ENCODE measurements around the gene NCS1. TPM values are rescaled to one million over a fixed set of nuclear protein-coding genes. Genes with fewer than 3 reads are reported as not detected.
A peak's percentile ranks its signal among the peaks of the same experiment; 100 is the strongest.

Gene NCS1
- total RNA-seq, 2 donors from 2014 or later: 18.7 to 28.1 TPM

DNA sequence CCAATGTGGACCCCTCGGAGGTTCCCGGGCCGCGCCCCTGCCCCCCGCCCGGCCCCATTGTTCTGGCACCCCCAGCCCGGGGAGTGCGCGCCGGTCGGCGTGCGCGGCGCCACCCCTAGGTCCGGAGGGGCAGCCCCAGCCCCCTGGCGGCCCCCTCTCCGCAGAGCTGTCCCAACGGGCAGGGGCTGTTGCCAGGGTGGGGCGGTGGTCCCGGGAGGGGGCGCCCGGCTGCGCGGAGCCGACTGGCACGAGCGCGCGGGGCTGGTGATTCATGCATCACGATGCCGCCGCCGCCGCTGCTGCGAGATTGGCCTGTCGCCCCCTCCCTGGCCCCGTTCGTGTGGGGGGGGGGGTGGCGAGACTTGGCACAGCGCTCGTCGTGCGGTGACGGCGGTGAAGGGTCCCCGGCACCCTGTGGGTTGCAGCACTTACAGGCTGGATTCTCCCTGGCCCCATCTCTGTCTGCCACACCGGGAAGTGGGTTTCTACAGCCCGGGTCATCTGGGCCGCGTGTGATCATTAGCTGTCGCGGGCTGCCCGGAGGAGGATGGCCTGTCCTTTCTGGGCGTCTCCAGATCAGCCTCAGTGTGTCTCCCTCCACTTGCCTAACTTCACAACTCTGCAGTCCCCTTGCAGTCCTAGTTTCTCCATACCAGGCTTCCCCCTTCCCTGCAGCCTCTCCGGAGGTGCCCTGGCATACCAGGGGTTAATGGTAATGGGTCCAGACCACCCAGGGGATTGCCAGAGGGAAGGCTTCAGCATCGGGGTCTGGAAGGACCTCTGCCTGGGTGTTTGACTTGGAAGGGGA, 858 bp downstream of the NCS1 start:
- Mint-ChIP-seq H3K36me3 (ENCODE audit: insufficient read depth in 2 of 2) (no peaks in the 10 kb centered on the region), H3K9me3 (no peaks in the 10 kb centered on the region), H3K4me3 (peak overlapping the region; percentile 83 to 86), H3K27ac (no peak overlapping the region), H3K4me1 (ENCODE audit: low read depth) (peaks cover 11% of the 10 kb centered on the region), H3K27me3 (ENCODE audit: low read depth) (peaks cover 27% of the 10 kb centered on the region)
- DNase-seq: peak; percentile 50 to 60
- ATAC-seq (replicated peaks in 1 of 2): peak; percentile 48 to 56

DNA sequence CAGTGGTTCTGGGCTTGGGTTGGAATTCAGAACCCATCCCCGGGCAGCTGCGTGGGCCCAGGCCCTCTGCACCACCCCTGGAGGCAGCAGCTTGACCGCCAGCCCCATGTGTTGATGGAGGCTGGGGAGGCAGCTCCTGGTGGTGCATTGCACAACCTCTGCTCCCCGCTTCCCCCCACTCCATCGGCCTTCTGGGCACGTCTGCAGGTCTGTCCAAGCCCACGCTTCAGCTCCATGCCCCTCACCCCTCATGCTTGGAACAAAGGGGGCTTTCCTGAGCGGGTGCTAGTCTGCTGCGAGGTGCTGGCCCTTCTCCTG, 1.4 kb downstream of the NCS1 start:
- Mint-ChIP-seq H3K9me3 (no peaks in the 10 kb centered on the region), H3K4me3 (peak overlapping the region; percentile 83 to 86), H3K36me3 (ENCODE audit: insufficient read depth in 2 of 2) (no peaks in the 10 kb centered on the region), H3K4me1 (ENCODE audit: low read depth) (peaks cover 13% of the 10 kb centered on the region), H3K27ac (no peak overlapping the region), H3K27me3 (ENCODE audit: low read depth) (peaks cover 22% of the 10 kb centered on the region)
- no peak for DNase-seq
- no peak for ATAC-seq (replicated peaks in 1 of 2)

DNA sequence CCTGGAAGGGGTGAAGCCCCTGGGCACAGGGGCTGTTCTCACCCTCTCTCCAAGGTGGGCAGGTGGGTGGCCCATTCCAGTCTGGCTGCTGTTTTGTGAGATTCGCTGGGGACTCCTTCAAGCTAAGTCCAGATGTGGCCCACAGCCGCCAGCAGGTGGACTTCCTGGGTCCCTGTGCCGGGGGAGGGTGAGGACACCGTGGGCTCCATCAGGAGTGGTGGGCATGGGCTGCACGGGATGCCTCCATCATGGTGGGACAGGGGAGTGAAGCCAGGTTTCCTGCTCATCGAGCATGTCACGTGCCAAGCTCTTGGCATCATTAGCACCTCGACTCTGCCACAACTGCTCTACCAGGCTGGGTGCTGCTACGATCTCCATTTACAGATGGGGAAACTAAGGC, 1.8 kb downstream of the NCS1 start:
- no peak for ATAC-seq (replicated peaks in 1 of 2)
- no peak for DNase-seq
- Mint-ChIP-seq H3K9me3 (no peaks in the 10 kb centered on the region), H3K27me3 (ENCODE audit: low read depth) (peaks cover 20% of the 10 kb centered on the region), H3K27ac (no peak overlapping the region), H3K4me3 (peak overlapping the region; percentile 83 to 86), H3K36me3 (ENCODE audit: insufficient read depth in 2 of 2) (no peaks in the 10 kb centered on the region), H3K4me1 (ENCODE audit: low read depth) (peaks cover 15% of the 10 kb centered on the region)

DNA sequence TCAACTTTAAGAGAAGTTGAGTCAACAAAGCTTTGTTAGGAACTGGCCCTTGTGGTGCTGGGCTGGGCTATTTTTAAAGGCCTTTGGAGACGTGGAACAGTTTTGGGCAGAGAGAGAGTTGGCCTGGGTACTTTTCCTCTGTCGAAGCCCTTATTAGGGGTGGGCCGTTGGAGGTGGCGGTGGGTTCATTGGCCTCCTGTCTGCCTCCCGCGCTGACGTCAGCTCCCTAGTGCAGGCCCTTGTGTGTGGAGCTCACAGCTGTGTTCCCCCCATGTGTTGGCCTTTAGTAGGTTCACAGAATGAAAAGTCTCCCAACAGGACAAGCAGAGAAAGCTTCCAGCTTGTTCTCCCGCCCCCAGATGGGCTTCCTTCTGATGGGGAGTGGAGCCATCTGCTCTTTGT, 2.7 kb downstream of the NCS1 start:
- Mint-ChIP-seq H3K4me1 (ENCODE audit: low read depth) (peaks cover 20% of the 10 kb centered on the region), H3K27ac (no peak overlapping the region), H3K27me3 (ENCODE audit: low read depth) (peaks cover 11% of the 10 kb centered on the region), H3K9me3 (no peaks in the 10 kb centered on the region), H3K4me3 (peak overlapping the region in 1 of 2 donors; percentile 15), H3K36me3 (ENCODE audit: insufficient read depth in 2 of 2) (no peaks in the 10 kb centered on the region)
- ATAC-seq (replicated peaks in 1 of 2): no peak
- no peak for DNase-seq

DNA sequence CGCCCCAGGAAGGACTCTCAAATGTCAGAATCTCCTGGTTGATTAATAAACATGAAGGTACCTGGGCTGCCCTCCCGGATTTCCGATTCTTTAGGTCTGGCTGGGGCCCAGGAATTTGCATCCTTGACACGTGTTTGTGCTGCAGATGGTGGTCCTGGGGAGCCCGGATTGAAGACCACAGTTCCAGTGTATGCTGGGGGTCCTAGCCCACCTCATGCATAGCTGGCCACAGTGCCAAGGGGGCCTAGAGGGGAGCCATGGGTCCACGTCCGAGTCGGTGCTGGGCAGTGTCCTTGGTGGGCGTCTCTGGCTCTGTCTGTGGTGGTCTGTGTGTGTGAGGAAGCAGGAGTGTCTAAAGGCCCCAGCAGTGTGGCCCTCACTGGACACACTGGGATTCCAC, 3.2 kb downstream of the NCS1 start:
- Mint-ChIP-seq H3K27ac (no peak overlapping the region), H3K36me3 (ENCODE audit: insufficient read depth in 2 of 2) (no peaks in the 10 kb centered on the region), H3K27me3 (ENCODE audit: low read depth) (peaks cover 10% of the 10 kb centered on the region), H3K9me3 (no peaks in the 10 kb centered on the region), H3K4me1 (ENCODE audit: low read depth) (peaks cover 20% of the 10 kb centered on the region), H3K4me3 (no peak overlapping the region)
- DNase-seq: no peak
- ATAC-seq (replicated peaks in 1 of 2): no peak

DNA sequence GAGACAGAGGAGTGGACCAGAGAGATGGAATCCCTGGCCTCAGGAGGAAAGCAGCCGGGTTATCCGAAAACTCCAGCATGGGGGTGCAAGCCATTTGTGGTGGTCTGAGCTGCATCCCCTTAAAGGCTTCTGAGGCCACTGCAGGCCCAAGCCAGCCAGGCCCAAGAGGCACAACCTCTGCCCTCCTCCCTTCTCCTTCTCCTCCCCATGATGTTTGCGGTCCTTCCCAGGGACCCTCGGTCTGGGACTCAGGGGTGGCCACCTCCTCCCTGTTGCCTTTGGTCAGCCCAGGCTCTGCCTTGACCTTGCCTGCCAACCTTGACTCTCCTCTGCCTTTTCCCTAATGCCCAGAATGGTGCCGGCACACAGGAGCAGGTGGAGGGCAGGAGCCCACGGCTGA, 4.6 kb downstream of the NCS1 start:
- DNase-seq: no peak
- H3K9me3 Mint-ChIP-seq: no peaks in the 10 kb centered on the region
- no peaks in the 10 kb centered on the region for H3K36me3 Mint-ChIP-seq (ENCODE audit: insufficient read depth in 2 of 2)
- no peaks in the 10 kb centered on the region for H3K27me3 Mint-ChIP-seq (ENCODE audit: low read depth)
- ATAC-seq (replicated peaks in 1 of 2): no peak
- H3K27ac Mint-ChIP-seq: no peak overlapping the region
- H3K4me1 Mint-ChIP-seq (ENCODE audit: low read depth): peaks cover 20% of the 10 kb centered on the region
- no peak overlapping the region for H3K4me3 Mint-ChIP-seq

DNA sequence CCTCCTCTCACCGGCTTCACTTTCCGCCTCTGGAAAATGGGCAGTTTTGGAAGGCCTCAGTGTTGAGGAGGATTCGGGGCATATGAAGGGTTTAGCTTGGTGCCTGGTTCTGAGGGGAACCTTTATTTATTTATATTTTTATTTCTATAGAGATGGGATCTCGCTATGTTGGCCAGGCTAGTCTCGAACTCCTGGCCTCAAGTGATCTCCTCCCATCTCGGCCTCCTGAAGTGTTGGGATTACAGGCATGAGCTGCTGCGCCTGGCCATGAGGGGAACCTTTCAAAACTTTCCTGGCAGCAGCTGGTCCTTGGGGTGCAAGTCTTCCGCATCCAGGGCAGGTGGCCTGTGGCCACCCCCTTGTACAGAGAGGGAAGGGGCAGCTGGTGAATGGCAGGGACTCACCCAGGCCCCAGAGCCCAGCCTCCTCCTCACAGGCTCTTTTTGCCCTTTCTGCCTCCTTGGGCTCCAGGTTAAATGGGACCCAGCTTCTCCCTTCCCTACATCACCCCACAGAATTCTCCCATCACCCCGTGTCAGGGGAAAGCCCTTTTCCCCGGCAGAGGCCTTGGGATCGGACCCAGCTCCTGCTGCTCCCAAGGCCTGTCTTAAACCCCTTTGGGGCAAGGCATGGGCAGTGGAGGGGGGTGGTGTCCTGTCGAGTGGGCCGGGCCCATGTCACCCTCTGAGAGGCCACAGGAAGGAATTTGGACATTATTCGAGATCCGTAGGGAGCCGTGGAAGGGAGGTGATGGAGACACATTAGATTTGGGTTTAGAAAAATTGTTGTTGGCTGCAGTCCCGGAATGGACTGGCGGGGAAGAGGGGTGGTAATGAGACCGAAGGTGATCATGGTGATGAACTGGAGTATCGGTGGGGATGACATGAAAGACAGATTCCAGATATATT, 5.9 kb downstream of the NCS1 start:
- Mint-ChIP-seq H3K27me3 (ENCODE audit: low read depth) (no peaks in the 10 kb centered on the region), H3K27ac (no peak overlapping the region), H3K36me3 (ENCODE audit: insufficient read depth in 2 of 2) (no peaks in the 10 kb centered on the region), H3K4me3 (no peak overlapping the region), H3K9me3 (no peaks in the 10 kb centered on the region), H3K4me1 (ENCODE audit: low read depth) (peaks cover 20% of the 10 kb centered on the region)
- DNase-seq (no peak), ATAC-seq (replicated peaks in 1 of 2) (no peak)

DNA sequence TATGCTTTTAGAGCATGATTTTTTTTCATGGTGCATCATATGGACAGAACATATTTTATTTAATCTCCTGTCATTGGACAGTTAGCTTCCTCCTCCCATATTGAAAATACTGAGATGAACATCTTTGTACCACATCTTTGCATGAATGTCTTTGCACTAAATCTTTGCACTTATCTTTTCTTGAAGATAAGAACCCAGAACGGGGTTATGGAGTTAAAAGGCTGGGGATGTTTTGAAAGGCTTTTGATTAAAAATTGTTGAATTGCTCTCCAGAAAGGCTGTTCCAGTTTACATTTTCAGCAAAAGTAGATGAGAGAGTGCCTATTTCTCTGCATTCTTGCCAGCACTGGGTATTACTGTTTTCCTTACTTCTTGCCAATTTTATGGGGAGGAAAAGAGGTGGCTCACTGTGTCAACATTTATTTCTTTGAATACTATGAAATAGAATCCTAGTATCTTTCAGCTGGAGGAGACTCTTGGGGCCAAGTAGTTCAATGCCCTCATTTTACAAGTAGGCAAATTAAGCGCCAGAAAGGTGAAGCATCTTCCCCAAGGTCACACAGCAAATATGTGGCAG, 7.2 kb downstream of the NCS1 start:
- Mint-ChIP-seq H3K4me3 (no peak overlapping the region), H3K27me3 (ENCODE audit: low read depth) (no peaks in the 10 kb centered on the region), H3K4me1 (ENCODE audit: low read depth) (peaks cover 18% of the 10 kb centered on the region), H3K27ac (no peak overlapping the region), H3K36me3 (ENCODE audit: insufficient read depth in 2 of 2) (no peaks in the 10 kb centered on the region), H3K9me3 (no peaks in the 10 kb centered on the region)
- ATAC-seq (replicated peaks in 1 of 2): no peak
- DNase-seq: no peak

DNA sequence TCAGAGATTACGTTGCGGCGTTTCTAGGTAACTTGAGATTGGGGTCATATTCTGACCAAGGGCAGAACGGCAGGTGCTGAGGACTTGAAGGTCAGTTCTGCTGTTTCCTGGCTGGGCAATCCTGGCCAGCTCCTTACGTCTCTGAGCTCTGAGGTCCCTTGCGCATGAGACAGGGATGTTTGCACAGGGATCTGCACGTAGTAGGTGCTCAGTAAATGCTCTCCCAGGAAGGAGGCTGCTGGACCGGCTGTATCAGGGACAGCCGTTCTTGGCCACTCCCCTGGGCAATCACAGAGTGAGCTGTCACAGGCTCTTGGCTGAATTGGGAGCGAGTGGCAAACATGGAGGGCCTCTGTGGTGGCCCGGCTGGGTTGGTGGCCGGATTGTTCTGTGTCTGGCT, 8.3 kb downstream of the NCS1 start:
- H3K9me3 Mint-ChIP-seq: no peaks in the 10 kb centered on the region
- H3K4me1 Mint-ChIP-seq (ENCODE audit: low read depth): peaks cover 17% of the 10 kb centered on the region
- H3K36me3 Mint-ChIP-seq (ENCODE audit: insufficient read depth in 2 of 2): no peaks in the 10 kb centered on the region
- DNase-seq (no peak), ATAC-seq (replicated peaks in 1 of 2) (no peak)
- H3K27me3 Mint-ChIP-seq (ENCODE audit: low read depth): no peaks in the 10 kb centered on the region
- H3K27ac Mint-ChIP-seq: no peak overlapping the region
- H3K4me3 Mint-ChIP-seq: no peak overlapping the region

DNA sequence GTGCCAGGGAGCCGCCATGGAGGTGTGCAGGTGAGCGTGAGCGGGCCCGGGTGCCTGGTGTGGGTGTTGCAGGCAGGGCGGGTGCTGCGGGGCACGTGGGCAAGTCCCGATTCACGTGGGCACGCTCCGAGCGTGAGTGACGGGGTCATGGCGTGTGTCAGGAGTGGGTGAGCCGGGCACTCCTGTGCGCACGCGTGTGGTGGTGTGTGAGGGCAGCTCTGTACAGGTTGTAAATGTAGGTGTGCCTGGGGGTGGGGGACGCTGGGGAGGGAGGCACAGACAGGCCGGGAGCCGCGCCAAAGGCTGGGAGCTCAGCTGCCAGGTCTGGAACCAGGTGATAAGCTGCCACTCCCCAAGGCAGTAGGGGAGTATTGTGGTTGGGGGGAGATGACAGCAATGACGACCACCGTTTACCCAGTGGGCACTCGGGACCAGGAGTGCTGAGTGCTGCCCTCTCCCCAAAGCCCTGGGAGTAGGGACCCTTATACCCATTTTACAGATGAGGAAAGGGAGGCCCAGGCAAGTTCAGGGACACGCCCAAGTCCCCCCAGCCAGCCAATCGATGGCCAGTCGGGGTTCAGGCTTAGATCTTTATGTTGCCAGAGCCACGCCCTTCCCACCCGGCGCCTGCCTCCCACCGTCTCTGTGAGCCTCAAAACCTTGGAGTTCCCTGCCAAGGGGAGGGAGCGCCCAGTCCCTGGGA, 9.6 kb downstream of the NCS1 start:
- H3K9me3 Mint-ChIP-seq: no peaks in the 10 kb centered on the region
- no peak overlapping the region for H3K4me3 Mint-ChIP-seq
- DNase-seq (no peak), ATAC-seq (replicated peaks in 1 of 2) (no peak)
- H3K27ac Mint-ChIP-seq: no peak overlapping the region
- H3K4me1 Mint-ChIP-seq (ENCODE audit: low read depth): peaks cover 17% of the 10 kb centered on the region
- H3K27me3 Mint-ChIP-seq (ENCODE audit: low read depth): no peaks in the 10 kb centered on the region
- no peaks in the 10 kb centered on the region for H3K36me3 Mint-ChIP-seq (ENCODE audit: insufficient read depth in 2 of 2)

DNA sequence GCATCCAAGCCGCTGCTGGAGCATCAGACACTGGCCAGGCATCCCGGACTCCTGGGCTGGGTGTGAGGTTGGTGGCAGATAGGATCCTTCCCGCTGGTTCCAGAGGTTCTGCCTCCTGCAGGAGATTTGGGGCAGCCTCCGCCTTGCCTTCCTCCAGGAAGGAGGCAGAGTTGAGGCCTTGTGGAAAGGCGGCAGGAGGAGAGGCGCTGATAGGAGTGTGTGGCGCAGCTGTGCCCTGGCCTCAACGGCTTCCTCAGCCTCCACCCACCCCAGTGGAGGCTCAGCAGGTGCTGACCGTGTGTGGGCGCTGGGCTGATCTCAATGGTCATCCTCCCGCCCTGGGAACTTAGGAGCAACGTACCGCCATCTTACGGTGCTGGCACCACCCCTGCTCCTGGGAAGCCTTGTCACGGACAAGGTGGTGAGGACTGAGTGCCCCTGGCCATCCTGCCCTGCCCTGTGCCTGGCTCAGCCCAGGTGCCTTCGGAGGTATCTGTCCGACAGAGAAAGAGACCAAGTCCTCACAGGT, 10.2 kb downstream of the NCS1 start:
- H3K4me1 Mint-ChIP-seq (ENCODE audit: low read depth): peaks cover 17% of the 10 kb centered on the region
- no peak for ATAC-seq (replicated peaks in 1 of 2)

DNA sequence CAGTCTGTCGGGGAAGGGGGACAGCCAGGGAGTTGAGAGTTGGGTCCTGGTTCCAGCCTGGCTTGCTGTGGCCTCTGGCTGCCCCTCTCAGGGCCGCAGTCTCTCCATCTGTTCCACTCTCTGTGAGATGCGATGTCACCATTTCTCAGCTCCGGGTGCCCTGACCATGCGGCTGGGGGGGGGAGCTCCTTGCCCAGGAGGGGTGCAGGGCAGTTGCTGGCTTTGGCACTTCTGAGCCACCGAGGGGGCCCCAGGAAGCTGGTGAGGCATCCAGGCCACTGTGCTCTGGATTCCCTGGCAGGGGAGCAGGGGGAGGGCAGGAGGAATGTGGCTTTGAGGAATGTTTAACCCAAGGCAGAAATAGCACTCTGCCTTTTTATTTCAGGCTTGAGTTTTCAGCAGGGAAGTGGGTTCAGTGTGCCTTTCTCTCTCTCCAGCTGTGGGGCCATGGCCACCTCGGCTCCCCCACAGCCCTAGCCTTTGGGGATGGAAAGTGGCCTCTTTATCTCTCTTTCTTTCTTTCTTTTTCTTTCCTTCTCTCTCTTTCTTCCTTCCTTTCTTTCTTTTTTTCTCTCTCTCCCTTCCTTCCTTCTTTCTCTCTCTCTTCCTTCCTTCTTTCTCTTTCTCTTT, 11.0 kb downstream of the NCS1 start:
- Mint-ChIP-seq H3K36me3 (ENCODE audit: insufficient read depth in 2 of 2) (no peaks in the 10 kb centered on the region), H3K4me1 (ENCODE audit: low read depth) (peaks cover 16% of the 10 kb centered on the region)

More for the DNA sequence above, 10.2 kb downstream of the NCS1 start:
- Mint-ChIP-seq H3K27me3 (ENCODE audit: low read depth) (no peaks in the 10 kb centered on the region), H3K4me3 (no peak overlapping the region), H3K36me3 (ENCODE audit: insufficient read depth in 2 of 2) (no peaks in the 10 kb centered on the region), H3K9me3 (no peaks in the 10 kb centered on the region), H3K27ac (no peak overlapping the region)
- DNase-seq: no peak

More for the DNA sequence above, 11.0 kb downstream of the NCS1 start:
- no peak overlapping the region for H3K27ac Mint-ChIP-seq
- no peaks in the 10 kb centered on the region for H3K9me3 Mint-ChIP-seq
- no peak overlapping the region for H3K4me3 Mint-ChIP-seq
- DNase-seq (no peak), ATAC-seq (replicated peaks in 1 of 2) (no peak)
- H3K27me3 Mint-ChIP-seq (ENCODE audit: low read depth): no peaks in the 10 kb centered on the region
